ENCODE measurements around the gene OSTM1. TPM values are rescaled to one million over a fixed set of nuclear protein-coding genes. Genes with fewer than 3 reads are reported as not detected.

Gene OSTM1
- total and polyA plus RNA-seq, 12 donors = 15.6 to 510 (median 59.3) TPM

DNA sequence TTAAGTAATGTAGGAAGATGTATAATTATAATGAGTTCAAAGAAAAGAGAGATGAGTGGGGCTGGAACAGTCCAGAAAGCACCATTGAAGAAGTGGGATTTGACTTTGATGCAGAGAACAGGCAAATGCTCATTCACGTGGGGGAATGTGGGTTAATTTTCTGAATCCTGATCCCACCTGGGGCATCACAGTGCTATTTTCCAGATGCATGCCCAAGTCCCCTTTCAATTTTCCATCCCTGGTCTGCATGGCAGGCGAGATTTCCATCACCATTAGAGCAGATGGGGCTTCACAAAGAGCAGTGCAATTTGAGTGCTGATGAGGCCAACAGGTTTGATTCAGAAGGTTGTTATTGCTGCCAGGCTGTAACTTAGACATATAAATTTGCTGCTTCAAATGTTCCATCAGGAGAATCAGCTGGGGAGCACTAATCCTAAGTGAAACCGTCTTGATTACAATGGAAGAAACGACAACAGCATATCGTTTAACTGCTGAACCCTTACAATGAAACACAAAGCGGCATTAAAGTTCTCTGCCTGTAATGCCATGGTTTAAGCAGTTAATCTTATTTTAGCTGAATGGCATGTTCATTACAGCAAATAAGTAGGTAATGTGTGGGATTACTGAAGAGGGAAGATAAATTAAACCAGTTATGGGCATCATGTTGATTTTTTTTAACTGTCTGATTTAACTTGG is 45.2 kb downstream of the OSTM1 start:
- Histone ChIP-seq H3K36me3 (replicated peaks in 1 of 2) (peaks cover 0 to 3% of the 10 kb centered on the region in 2 donors), H3K4me3 (no peak overlapping the region), H3K27me3 (no peaks in the 10 kb centered on the region), H3K9me3 (replicated peaks in 1 of 3) (no peaks in the 10 kb centered on the region), H3K27ac (no peak overlapping the region), H3K4me1 (replicated peaks in 1 of 2) (no peaks in the 10 kb centered on the region)
- TF ChIP-seq POLR2A (IDR thresholded peaks at IDR 0.05) = no peak
- TF ChIP-seq, protein P1, sequence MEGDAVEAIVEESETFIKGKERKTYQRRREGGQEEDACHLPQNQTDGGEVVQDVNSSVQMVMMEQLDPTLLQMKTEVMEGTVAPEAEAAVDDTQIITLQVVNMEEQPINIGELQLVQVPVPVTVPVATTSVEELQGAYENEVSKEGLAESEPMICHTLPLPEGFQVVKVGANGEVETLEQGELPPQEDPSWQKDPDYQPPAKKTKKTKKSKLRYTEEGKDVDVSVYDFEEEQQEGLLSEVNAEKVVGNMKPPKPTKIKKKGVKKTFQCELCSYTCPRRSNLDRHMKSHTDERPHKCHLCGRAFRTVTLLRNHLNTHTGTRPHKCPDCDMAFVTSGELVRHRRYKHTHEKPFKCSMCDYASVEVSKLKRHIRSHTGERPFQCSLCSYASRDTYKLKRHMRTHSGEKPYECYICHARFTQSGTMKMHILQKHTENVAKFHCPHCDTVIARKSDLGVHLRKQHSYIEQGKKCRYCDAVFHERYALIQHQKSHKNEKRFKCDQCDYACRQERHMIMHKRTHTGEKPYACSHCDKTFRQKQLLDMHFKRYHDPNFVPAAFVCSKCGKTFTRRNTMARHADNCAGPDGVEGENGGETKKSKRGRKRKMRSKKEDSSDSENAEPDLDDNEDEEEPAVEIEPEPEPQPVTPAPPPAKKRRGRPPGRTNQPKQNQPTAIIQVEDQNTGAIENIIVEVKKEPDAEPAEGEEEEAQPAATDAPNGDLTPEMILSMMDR (IDR thresholded peaks at IDR 0.05) = no peak
- intact Hi-C loops (cut with DNase I) = no loop called here
- no peak for DNase-seq
- 88 to 94% (median 90%) methylated on average over 6 of the region's 6 CpGs for WGBS, 4 donors

DNA sequence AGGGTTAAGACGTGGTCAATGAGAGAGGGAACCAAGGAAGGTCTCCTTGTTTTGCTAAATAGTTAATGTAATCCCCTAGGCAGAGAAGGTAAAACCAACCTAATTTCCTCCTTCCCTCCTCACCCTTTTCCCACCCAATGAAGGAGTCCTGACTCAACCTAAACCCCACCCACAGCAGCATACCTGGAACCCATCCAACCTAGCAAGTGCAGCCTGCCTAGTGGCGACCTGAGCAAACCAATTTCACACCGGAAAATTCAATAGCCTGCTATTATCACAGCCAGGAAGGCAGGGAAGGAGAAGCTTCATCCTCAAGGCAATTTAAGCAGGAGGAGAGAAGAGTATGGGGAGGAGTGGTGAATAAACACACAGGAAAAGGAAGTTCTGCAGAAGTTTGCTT is 46.9 kb downstream of the OSTM1 start:
- H3K9me3 ChIP-seq (replicated peaks in 1 of 3) = no peaks in the 10 kb centered on the region
- WGBS, 4 donors = 77 to 96% (median 80%) methylated on average over 3 of the region's 3 CpGs
- no peak overlapping the region for H3K4me3 ChIP-seq
- H3K27ac ChIP-seq = no peak overlapping the region
- no peaks in the 10 kb centered on the region for H3K27me3 ChIP-seq
- intact Hi-C loops (cut with DNase I) = no loop called here
- H3K36me3 ChIP-seq (replicated peaks in 1 of 2) = no peaks in the 10 kb centered on the region
- no peak for DNase-seq
- H3K4me1 ChIP-seq (replicated peaks in 1 of 2) = no peaks in the 10 kb centered on the region
- no peak for TF ChIP-seq POLR2A (IDR thresholded peaks at IDR 0.05)
- TF ChIP-seq, protein P1 (IDR thresholded peaks at IDR 0.05) = no peak

DNA sequence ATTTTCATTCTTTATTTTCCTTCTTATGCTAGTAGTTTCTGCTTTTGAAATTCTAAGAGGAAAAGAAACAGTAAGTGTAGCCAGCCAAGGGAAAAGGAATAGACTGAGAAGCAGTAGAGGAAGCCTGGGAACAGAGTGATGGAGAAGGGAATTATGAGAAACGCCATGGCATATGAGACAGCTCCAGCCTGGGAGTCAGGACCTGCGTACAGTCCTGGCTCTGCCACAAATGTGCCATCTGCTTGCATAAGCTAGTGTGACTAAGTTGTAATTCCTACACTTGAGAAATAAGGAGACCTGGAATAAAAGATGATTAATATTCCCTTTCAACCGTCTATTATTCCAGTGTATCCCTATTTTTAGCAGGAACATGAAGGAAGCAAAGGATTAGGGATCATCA is 47.5 kb downstream of the OSTM1 start:
- TF ChIP-seq POLR2A (IDR thresholded peaks at IDR 0.05) = no peak
- TF ChIP-seq, protein P1 (IDR thresholded peaks at IDR 0.05) = no peak
- Histone ChIP-seq H3K27ac (no peak overlapping the region), H3K9me3 (replicated peaks in 1 of 3) (no peaks in the 10 kb centered on the region), H3K4me3 (no peak overlapping the region), H3K36me3 (replicated peaks in 1 of 2) (no peaks in the 10 kb centered on the region), H3K27me3 (no peaks in the 10 kb centered on the region), H3K4me1 (replicated peaks in 1 of 2) (no peaks in the 10 kb centered on the region)
- intact Hi-C loops (cut with DNase I) = no loop called here
- WGBS, 4 donors = 70 to 81% (median 75%) methylated on average over 3 of the region's 3 CpGs
- DNase-seq = no peak

DNA sequence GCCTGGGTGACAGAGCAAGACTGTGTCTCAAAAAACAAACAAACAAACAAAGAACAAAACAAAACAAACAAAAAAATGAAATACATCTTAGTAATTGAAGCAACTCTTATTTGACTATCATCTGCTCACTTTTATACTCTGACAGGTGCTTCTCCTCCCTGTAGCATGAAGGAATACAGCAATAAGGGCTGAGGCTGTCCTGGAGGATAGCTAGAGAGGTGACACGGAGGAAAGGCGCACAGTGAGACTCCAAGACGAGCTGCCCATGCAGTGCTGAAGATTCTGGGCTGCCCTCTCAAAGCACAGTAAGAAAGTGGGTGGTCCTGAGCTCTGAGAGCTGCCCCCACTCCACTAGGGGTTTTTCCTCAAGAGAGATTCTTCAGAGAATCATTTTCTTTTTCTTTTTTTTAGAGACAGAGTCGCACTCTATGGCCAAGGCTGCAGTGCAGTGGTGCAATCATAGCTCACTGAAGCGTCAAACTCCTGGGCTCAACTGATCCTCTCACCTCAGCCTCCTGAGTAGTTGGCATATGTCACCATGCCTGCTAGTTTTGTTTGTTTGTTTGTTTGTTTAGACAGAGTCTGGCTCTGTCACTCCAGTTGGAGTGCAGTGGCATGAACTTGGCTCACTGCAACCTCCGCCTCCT is 50.0 kb downstream of the OSTM1 start:
- Histone ChIP-seq H3K4me3 (no peak overlapping the region), H3K27ac (no peak overlapping the region), H3K4me1 (replicated peaks in 1 of 2) (no peaks in the 10 kb centered on the region), H3K27me3 (no peaks in the 10 kb centered on the region), H3K9me3 (replicated peaks in 1 of 3) (no peaks in the 10 kb centered on the region), H3K36me3 (replicated peaks in 1 of 2) (no peaks in the 10 kb centered on the region)
- intact Hi-C loops (cut with DNase I) = no loop called here
- DNase-seq = no peak
- TF ChIP-seq, protein P1 (IDR thresholded peaks at IDR 0.05) = no peak
- TF ChIP-seq POLR2A (IDR thresholded peaks at IDR 0.05) = no peak
- 87 to 91% (median 91%) methylated on average over 6 of the region's 6 CpGs for WGBS, 4 donors
